HG03521 (cell line): Measurements from ENCODE around the gene ROBO1.

Source experiments
- ATAC-seq: cut with Tn5 transposase; IDR thresholded peaks from one replicate; pipeline ENCODE4 v1.9.1; 2021; ENCODE audit warnings: mild to moderate bottlenecking, moderate library complexity; ENCODE audit not compliant: unreplicated experiment

The ROBO1 gene

GRCh38 chr3:78670094-78670493 lies 1097.7 kb downstream of the ROBO1 start:
- ATAC-seq = no peak

- ATAC-seq = no peak
Measured at GRCh38 chr3:78668302-78668701, 1099.5 kb downstream of the ROBO1 start.

- ATAC-seq = no peak
Measured at GRCh38 chr3:78666470-78666800, 1101.4 kb downstream of the ROBO1 start.

GRCh38 chr3:78665776-78666469 lies 1101.9 kb downstream of the ROBO1 start:
- ATAC-seq = no peak

GRCh38 chr3:78665101-78665500 lies 1102.7 kb downstream of the ROBO1 start:
- no peak for ATAC-seq

GRCh38 chr3:78660957-78661356 lies 1106.8 kb downstream of the ROBO1 start:
- no peak for ATAC-seq

- no peak for ATAC-seq
Measured at GRCh38 chr3:78659386-78659987, 1108.3 kb downstream of the ROBO1 start.

GRCh38 chr3:78647726-78648125 lies 1120.1 kb downstream of the ROBO1 start:
- ATAC-seq = no peak

- peak; percentile 77 for ATAC-seq
Measured at GRCh38 chr3:78645628-78646310, 1122.0 kb downstream of the ROBO1 start.

GRCh38 chr3:78644847-78645246 lies 1123.0 kb downstream of the ROBO1 start:
- ATAC-seq = no peak

GRCh38 chr3:78642226-78643035 lies 1125.4 kb downstream of the ROBO1 start:
- ATAC-seq = no peak

GRCh38 chr3:78641703-78642102 lies 1126.1 kb downstream of the ROBO1 start:
- ATAC-seq = no peak

GRCh38 chr3:78634316-78634715 lies 1133.5 kb downstream of the ROBO1 start:
- ATAC-seq = no peak

GRCh38 chr3:78633626-78634025 lies 1134.2 kb downstream of the ROBO1 start:
- ATAC-seq = no peak

- no peak for ATAC-seq
Measured at GRCh38 chr3:78632925-78633553, 1134.8 kb downstream of the ROBO1 start.

- no peak for ATAC-seq
Measured at GRCh38 chr3:78629544-78629943, 1138.3 kb downstream of the ROBO1 start.

GRCh38 chr3:78621061-78621716 lies 1146.6 kb downstream of the ROBO1 start:
- ATAC-seq = no peak

GRCh38 chr3:78614486-78614885 lies 1153.3 kb downstream of the ROBO1 start:
- ATAC-seq = no peak

- no peak for ATAC-seq
Measured at GRCh38 chr3:78613421-78613879, 1154.3 kb downstream of the ROBO1 start.

GRCh38 chr3:78611278-78611677 lies 1156.5 kb downstream of the ROBO1 start:
- ATAC-seq = no peak
